Neural cell (in vitro differentiated cells): ENCODE data around the gene HDAC1. TPM values are rescaled to one million over a fixed set of nuclear protein-coding genes. Genes with fewer than 3 reads are reported as not detected.

Experiments
- H2AFZ ChIP-seq: fragments of 200-600, 300-800 bp; sonication (generic), shearing (Covaris generic); 2 replicates; pipeline ENCODE4 v1.6.0; 2014; ENCODE audit warnings: low read depth, mild to moderate bottlenecking, antibody characterized with exemption, low read length, moderate library complexity
- H3F3A ChIP-seq: fragments of 200-600 bp; shearing (Covaris generic); 2 replicates; pipeline ENCODE4 v1.6.1; 2016; ENCODE audit warnings: mild to moderate bottlenecking, moderate library complexity, mixed read lengths, antibody characterized with exemption, low read length; ENCODE audit not compliant: insufficient read depth, poor library complexity, severe bottlenecking
- H3K27ac ChIP-seq: fragments of 200-600, 300-800 bp; sonication (generic), shearing (Covaris generic); 2 replicates; pipeline ENCODE4 v1.5.1; 2014; ENCODE audit warnings: mild to moderate bottlenecking, low read length, moderate library complexity
- H3K27me3 ChIP-seq: fragments of 300-800, 200-600 bp; sonication (generic), shearing (Covaris generic); 2 replicates; pipeline ENCODE4 v1.6.0; 2014; ENCODE audit warnings: mild to moderate bottlenecking, low read depth, low read length, moderate library complexity; ENCODE audit not compliant: insufficient read depth
- H3K36me3 ChIP-seq: fragments of 300-800, 200-600 bp; sonication (generic), shearing (Covaris generic); 2 replicates; pipeline ENCODE4 v1.5.1; 2014; ENCODE audit warnings: mild to moderate bottlenecking, antibody characterized with exemption, low read length, moderate library complexity; ENCODE audit not compliant: insufficient read depth
- H3K4me2 ChIP-seq: fragments of 300-800, 200-600 bp; sonication (generic), shearing (Covaris generic); 2 replicates; pipeline ENCODE4 v1.6.0; 2014; ENCODE audit warnings: mild to moderate bottlenecking, low read length
- H3K4me3 ChIP-seq: fragments of 300-800, 200-600 bp; sonication (generic), shearing (Covaris generic); 2 replicates; pipeline ENCODE4 v1.5.1; 2014; ENCODE audit warnings: mild to moderate bottlenecking, low read length, moderate library complexity
- H3K79me2 ChIP-seq: fragments of 200-600 bp; shearing (Covaris generic); replicated peaks from 2 replicates; pipeline ENCODE4 v1.6.0; 2014; ENCODE audit warnings: mild to moderate bottlenecking, low read length, moderate library complexity; ENCODE audit not compliant: insufficient read depth
- H3K9ac ChIP-seq: fragments of 300-800, 200-600 bp; sonication (generic), shearing (Covaris generic); 2 replicates; pipeline ENCODE4 v1.6.1; 2016; ENCODE audit warnings: mild to moderate bottlenecking, low read length, mixed read lengths
- H3K9me2 ChIP-seq: fragments of 200-600 bp; shearing (Covaris generic); 2 replicates; pipeline ENCODE4 v1.6.1; 2016; ENCODE audit warnings: mild to moderate bottlenecking, low read length, mixed read lengths; ENCODE audit not compliant: insufficient read depth
- H3K9me3 ChIP-seq: fragments of 200-600, 300-800 bp; sonication (generic), shearing (Covaris generic); 2 replicates; pipeline ENCODE4 v1.6.1; 2016; ENCODE audit warnings: mild to moderate bottlenecking, mixed run types, low read length, moderate library complexity, mixed read lengths
- H4K20me1 ChIP-seq: fragments of 200-600 bp; shearing (Covaris generic); 2 replicates; pipeline ENCODE4 v1.6.1; 2016; ENCODE audit warnings: mild to moderate bottlenecking, mixed run types; ENCODE audit not compliant: insufficient read depth
- EP300 ChIP-seq: fragments of 450-650 bp; conservative IDR thresholded peaks from 2 replicates; pipeline ENCODE4 v1.6.1; 2014; ENCODE audit warnings: antibody characterized with exemption, mild to moderate bottlenecking, moderate library complexity; ENCODE audit not compliant: poor library complexity, severe bottlenecking
- EZH2 ChIP-seq: fragments of 200-600, 300-800 bp; shearing (Covaris generic), sonication (generic); IDR thresholded peaks from 2 replicates; pipeline ENCODE4 v1.6.1; 2014; ENCODE audit warnings: antibody characterized with exemption, low read length, borderline replicate concordance, mild to moderate bottlenecking; ENCODE audit not compliant: insufficient read depth, poor library complexity, severe bottlenecking
- MXI1 ChIP-seq: fragments of 450-650 bp; conservative IDR thresholded peaks from 2 replicates; pipeline ENCODE4 v1.6.1; 2014; ENCODE audit warnings: antibody characterized with exemption, mild to moderate bottlenecking; ENCODE audit not compliant: poor library complexity, severe bottlenecking
- POLR2AphosphoS5 ChIP-seq: IDR thresholded peaks from 2 replicates; pipeline ENCODE4 v1.6.1; 2012
- RAD21 ChIP-seq: fragments of 450-650 bp; conservative IDR thresholded peaks from 2 replicates; pipeline ENCODE4 v1.6.1; 2014; ENCODE audit warnings: antibody characterized with exemption, mild to moderate bottlenecking, moderate library complexity
- SMC3 ChIP-seq: fragments of 450-650 bp; conservative IDR thresholded peaks from 2 replicates; pipeline ENCODE4 v1.6.1; 2014; ENCODE audit warnings: antibody characterized with exemption, mild to moderate bottlenecking, moderate library complexity; ENCODE audit not compliant: poor library complexity
- TAF1 ChIP-seq: IDR thresholded peaks from 2 replicates; pipeline ENCODE4 v1.6.1; 2012; ENCODE audit warnings: low read depth
- polyA plus RNA-seq: library from polyadenylated mRNA; depleted of rRNA; stranded (reverse); fragments of >200 nt; gene quantifications from 2 replicates; pipeline ENCODE4 v1.2.3, GENCODE V29; 2014
- TF ChIP-seq, protein P1 (sequence below): IDR thresholded peaks from 2 replicates; pipeline ENCODE4 v1.6.1; 2012; ENCODE audit warnings: borderline replicate concordance
- TF ChIP-seq, protein P2 (sequence below): fragments of 450-650 bp; IDR thresholded peaks from 2 replicates; pipeline ENCODE4 v1.5.1; 2014; ENCODE audit warnings: antibody characterized with exemption, mild to moderate bottlenecking, moderate library complexity; ENCODE audit not compliant: poor library complexity, severe bottlenecking

HDAC1 gene
- polyA plus RNA-seq, 1 donor from 2014 or later, result 60.8 TPM

DNA sequence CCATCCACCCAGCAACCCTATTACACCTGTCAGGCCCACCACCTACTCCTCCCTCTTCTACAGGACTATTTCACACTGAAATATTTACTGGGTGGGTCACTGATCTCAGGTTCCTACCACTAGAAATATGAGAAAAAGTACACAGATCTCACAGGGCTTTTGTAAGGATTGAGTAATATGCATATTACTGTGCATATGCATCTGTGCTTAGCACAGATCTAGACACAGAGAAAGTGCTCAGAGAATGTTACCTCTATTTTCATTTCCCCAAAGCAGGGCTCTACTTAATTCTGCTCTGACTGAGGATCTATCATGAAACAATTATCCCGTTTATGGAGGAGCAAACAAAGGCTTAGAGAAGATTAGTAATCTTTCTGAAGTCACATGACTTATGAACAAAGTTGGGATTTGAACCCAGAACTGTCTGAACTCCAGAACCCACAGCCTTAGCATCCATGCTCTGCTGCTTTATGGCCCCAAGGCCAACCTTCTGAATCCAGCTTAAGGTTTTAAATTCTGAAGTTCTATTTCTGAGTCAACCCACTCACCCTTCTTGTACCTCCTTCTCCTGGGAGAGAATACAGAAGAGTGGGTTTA, 82.2 kb downstream of the HDAC1 start:
- no peaks in the 10 kb centered on the region for H3K9me2 ChIP-seq
- no peak overlapping the region for H2AFZ ChIP-seq
- H4K20me1 ChIP-seq, result no peaks in the 10 kb centered on the region
- H3F3A ChIP-seq, result no peaks in the 10 kb centered on the region
- peaks cover 6% of the 10 kb centered on the region for H3K36me3 ChIP-seq
- H3K27me3 ChIP-seq, result no peaks in the 10 kb centered on the region
- no peak overlapping the region for H3K4me3 ChIP-seq
- no peaks in the 10 kb centered on the region for H3K9me3 ChIP-seq
- no peak overlapping the region for H3K4me2 ChIP-seq
- no peak overlapping the region for H3K27ac ChIP-seq
- no peak overlapping the region for H3K9ac ChIP-seq
- no peaks in the 10 kb centered on the region for H3K79me2 ChIP-seq
- no peak for TF ChIP-seq EP300
- no peak for TF ChIP-seq EZH2
- no peak for TF ChIP-seq SMC3
- no peak for TF ChIP-seq RAD21
- TF ChIP-seq, protein P1, sequence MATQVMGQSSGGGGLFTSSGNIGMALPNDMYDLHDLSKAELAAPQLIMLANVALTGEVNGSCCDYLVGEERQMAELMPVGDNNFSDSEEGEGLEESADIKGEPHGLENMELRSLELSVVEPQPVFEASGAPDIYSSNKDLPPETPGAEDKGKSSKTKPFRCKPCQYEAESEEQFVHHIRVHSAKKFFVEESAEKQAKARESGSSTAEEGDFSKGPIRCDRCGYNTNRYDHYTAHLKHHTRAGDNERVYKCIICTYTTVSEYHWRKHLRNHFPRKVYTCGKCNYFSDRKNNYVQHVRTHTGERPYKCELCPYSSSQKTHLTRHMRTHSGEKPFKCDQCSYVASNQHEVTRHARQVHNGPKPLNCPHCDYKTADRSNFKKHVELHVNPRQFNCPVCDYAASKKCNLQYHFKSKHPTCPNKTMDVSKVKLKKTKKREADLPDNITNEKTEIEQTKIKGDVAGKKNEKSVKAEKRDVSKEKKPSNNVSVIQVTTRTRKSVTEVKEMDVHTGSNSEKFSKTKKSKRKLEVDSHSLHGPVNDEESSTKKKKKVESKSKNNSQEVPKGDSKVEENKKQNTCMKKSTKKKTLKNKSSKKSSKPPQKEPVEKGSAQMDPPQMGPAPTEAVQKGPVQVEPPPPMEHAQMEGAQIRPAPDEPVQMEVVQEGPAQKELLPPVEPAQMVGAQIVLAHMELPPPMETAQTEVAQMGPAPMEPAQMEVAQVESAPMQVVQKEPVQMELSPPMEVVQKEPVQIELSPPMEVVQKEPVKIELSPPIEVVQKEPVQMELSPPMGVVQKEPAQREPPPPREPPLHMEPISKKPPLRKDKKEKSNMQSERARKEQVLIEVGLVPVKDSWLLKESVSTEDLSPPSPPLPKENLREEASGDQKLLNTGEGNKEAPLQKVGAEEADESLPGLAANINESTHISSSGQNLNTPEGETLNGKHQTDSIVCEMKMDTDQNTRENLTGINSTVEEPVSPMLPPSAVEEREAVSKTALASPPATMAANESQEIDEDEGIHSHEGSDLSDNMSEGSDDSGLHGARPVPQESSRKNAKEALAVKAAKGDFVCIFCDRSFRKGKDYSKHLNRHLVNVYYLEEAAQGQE, result no peak
- no peak for TF ChIP-seq POLR2AphosphoS5
- no peak for TF ChIP-seq TAF1
- TF ChIP-seq MXI1, result no peak
- TF ChIP-seq, protein P2, sequence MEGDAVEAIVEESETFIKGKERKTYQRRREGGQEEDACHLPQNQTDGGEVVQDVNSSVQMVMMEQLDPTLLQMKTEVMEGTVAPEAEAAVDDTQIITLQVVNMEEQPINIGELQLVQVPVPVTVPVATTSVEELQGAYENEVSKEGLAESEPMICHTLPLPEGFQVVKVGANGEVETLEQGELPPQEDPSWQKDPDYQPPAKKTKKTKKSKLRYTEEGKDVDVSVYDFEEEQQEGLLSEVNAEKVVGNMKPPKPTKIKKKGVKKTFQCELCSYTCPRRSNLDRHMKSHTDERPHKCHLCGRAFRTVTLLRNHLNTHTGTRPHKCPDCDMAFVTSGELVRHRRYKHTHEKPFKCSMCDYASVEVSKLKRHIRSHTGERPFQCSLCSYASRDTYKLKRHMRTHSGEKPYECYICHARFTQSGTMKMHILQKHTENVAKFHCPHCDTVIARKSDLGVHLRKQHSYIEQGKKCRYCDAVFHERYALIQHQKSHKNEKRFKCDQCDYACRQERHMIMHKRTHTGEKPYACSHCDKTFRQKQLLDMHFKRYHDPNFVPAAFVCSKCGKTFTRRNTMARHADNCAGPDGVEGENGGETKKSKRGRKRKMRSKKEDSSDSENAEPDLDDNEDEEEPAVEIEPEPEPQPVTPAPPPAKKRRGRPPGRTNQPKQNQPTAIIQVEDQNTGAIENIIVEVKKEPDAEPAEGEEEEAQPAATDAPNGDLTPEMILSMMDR, result no peak

DNA sequence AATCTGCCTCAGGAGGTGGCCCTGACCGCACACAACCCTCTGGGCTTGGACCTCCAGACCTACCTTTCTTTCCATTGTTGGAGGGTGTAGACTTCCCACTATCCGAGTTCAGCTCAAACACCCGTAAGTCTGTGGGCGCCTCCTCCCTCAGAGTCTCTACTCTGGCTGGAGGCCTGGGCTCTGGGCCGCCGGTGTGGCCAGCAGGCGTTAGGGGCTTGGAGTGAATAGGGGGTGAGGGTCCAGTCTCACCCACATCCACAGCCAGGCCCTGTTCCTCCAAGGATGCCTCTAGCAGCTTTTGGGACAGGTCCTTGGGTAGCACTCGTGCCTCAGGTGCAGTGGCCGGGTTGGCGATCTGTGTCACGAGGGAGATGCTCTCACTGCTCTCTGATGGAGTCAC, 84.3 kb downstream of the HDAC1 start:
- no peak for TF ChIP-seq EP300
- TF ChIP-seq, protein P2, result no peak
- no peak for TF ChIP-seq POLR2AphosphoS5
- TF ChIP-seq, protein P1, result no peak
- no peak for TF ChIP-seq RAD21
- no peak for TF ChIP-seq EZH2
- TF ChIP-seq TAF1, result no peak
- no peak for TF ChIP-seq MXI1
- Histone ChIP-seq H3K9ac (no peak overlapping the region), H3K36me3 (peaks cover 6% of the 10 kb centered on the region), H2AFZ (no peak overlapping the region), H3K9me2 (no peaks in the 10 kb centered on the region), H3F3A (no peaks in the 10 kb centered on the region), H3K79me2 (no peaks in the 10 kb centered on the region), H3K4me2 (no peak overlapping the region), H3K9me3 (no peaks in the 10 kb centered on the region), H3K27me3 (no peaks in the 10 kb centered on the region), H4K20me1 (no peaks in the 10 kb centered on the region), H3K27ac (no peak overlapping the region), H3K4me3 (no peak overlapping the region)
